PC-9 (cell line): ENCODE measurements around the gene ELAVL1. TPM values are rescaled to one million over a fixed set of nuclear protein-coding genes. Genes with fewer than 3 reads are reported as not detected.

ENCODE experiments used
- BruUV-seq: library from RNA; stranded (reverse); fragments of 400-500 nt; replicated peaks from 2 replicates; lab custom pipeline; 2021; lab: Mats Ljungman, UMichigan
- CTCF ChIA-PET: fragments of 300-600 bp; sonication (Branson Sonifier 250); formaldehyde crosslinking; loops from one replicate; lab custom pipeline; 2022; ENCODE audit warnings: antibody characterized with exemption; lab: Charles Lee
- POLR2A ChIA-PET: fragments of 300-600 bp; sonication (Branson Sonifier 250); formaldehyde crosslinking; loops from one replicate; lab custom pipeline; 2022; ENCODE audit warnings: antibody characterized with exemption; ENCODE audit not compliant: unreplicated experiment; lab: Charles Lee
- DNase-seq, 2 experiments: peaks; one replicate each; pipeline versions ENCODE4 v3.0.0 to v3.0.0-alpha.2; 2015 to 2022; ENCODE audit warnings: mixed read lengths in 1 of 2
- H2AFZ ChIP-seq: fragments of 200-600 bp; sonication (generic); 2 replicates; pipeline ENCODE4 v1.8.1; 2017; ENCODE audit warnings: antibody characterized with exemption
- H3F3A ChIP-seq: fragments of 200-600 bp; sonication (generic); 2 replicates; pipeline ENCODE4 v1.8.1; 2017; ENCODE audit warnings: antibody characterized with exemption, mild to moderate bottlenecking, low read depth; ENCODE audit not compliant: insufficient read depth
- H3K27ac ChIP-seq: fragments of 200-600 bp; sonication (generic); 2 replicates; pipeline ENCODE4 v1.6.1; 2016; ENCODE audit warnings: mixed run types
- H3K27me3 ChIP-seq: fragments of 200-600 bp; sonication (generic); 2 replicates; pipeline ENCODE4 v1.6.1; 2016; ENCODE audit warnings: low read depth, mixed run types; ENCODE audit not compliant: insufficient read depth
- H3K36me3 ChIP-seq: fragments of 200-600 bp; sonication (generic); 2 replicates; pipeline ENCODE4 v1.6.1; 2016; ENCODE audit warnings: low read depth, mixed run types
- H3K4me1 ChIP-seq: fragments of 200-600 bp; sonication (generic); replicated peaks from 2 replicates; pipeline ENCODE4 v1.6.1; 2016; ENCODE audit warnings: mixed run types; ENCODE audit not compliant: insufficient read depth
- H3K4me2 ChIP-seq: fragments of 200-600 bp; sonication (generic); 2 replicates; pipeline ENCODE4 v1.6.1; 2017; ENCODE audit warnings: mixed run types
- H3K4me3 ChIP-seq: fragments of 200-600 bp; sonication (generic); 2 replicates; pipeline ENCODE4 v1.6.1; 2016; ENCODE audit warnings: mixed run types
- H3K79me2 ChIP-seq: fragments of 200-600 bp; sonication (generic); 2 replicates; pipeline ENCODE4 v1.6.1; 2017; ENCODE audit warnings: low read depth, mixed run types
- H3K9me2 ChIP-seq: fragments of 200-600 bp; sonication (generic); 2 replicates; pipeline ENCODE4 v1.8.1; 2017; ENCODE audit warnings: mild to moderate bottlenecking; ENCODE audit not compliant: insufficient read depth
- H3K9me3 ChIP-seq: fragments of 200-600 bp; sonication (generic); 2 replicates; pipeline ENCODE4 v1.8.1; 2016; ENCODE audit warnings: low read depth; ENCODE audit not compliant: insufficient read depth
- H4K20me1 ChIP-seq: fragments of 200-600 bp; sonication (generic); 2 replicates; pipeline ENCODE4 v1.8.1; 2017; ENCODE audit not compliant: insufficient read depth
- CTCF ChIP-seq: fragments of 200-600 bp; sonication (generic); conservative IDR thresholded peaks from 2 replicates; pipeline ENCODE4 v1.6.1; 2017; ENCODE audit warnings: mixed run types, antibody characterized with exemption, mild to moderate bottlenecking, moderate library complexity
- EZH2 ChIP-seq: fragments of 200-600 bp; sonication (generic); IDR thresholded peaks from 2 replicates; pipeline ENCODE4 v1.8.0; 2017; ENCODE audit warnings: antibody characterized with exemption, low read depth
- intact Hi-C: fragments of 100-400 bp; cut with micrococcal nuclease; formaldehyde crosslinking; loops from one replicate; pipeline ENCODE4 v1.10.0; 2022; ENCODE audit not compliant: unreplicated experiment
- total RNA-seq: library from RNA; stranded (reverse); gene quantifications from 2 replicates; pipeline ENCODE4 v1.2.3, GENCODE V29; 2021

Gene ELAVL1
- total RNA-seq, 1 experiment from 2014 or later: 108 TPM

DNA sequence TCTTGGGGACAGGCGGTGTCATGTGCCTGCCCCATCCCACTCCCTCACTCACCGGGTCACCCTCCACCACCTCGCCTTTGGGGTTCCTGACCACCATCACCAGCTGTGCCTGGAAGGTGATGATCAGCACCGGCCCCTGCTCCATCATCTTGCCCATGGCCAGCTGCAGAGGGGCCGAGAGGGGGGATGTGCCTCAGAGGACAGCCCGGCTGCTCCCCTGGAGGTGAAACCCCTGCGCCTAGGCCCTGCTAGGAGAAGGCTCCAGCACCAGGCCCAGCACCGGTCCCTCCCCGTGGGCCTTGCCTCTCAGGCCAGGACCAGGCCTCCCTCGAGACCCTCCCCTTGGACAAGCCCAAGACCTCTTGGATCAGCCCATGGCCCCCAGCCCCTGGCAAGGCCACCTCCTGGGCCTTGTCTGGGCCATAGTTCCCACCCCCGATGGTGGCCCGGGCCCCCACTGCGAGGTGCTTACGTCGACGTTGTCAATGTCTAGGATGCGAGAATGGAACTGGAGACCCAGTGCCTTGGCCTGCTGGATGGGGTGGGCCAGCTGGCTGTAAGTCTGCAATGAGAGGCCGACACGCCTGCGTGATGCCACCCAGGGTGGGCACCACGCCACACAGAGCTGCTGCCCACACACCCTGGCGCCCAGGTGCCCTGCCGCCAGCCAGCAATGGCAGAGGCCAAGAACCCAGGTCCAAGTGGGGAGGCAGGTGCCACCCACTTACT lies 77.7 kb downstream of the ELAVL1 start:
- peak overlapping the region; percentile 64; the same call in 1 of the 2 replicates for H3K4me2 ChIP-seq
- no peak overlapping the region for H2AFZ ChIP-seq
- TF ChIP-seq EZH2: no peak
- TF ChIP-seq CTCF: no peak
- 0 out of 2 replicates have a peak, but pooled peaks cover 4% of the 10 kb centered on the region for H3K79me2 ChIP-seq
- ChIA-PET POLR2A (interaction anchor here (0.6 kb wide), 1 partner anchor 318 kb away, joined by 10 read pairs; no protein-coding TSS in a partner anchor), CTCF (no interaction called here)
- peak overlapping the region; percentile 92 for H3K27ac ChIP-seq
- H3K4me3 ChIP-seq: no peak overlapping the region
- H3K36me3 ChIP-seq: no peaks in the 10 kb centered on the region
- H3F3A ChIP-seq: peaks cover 48% of the 10 kb centered on the region
- intact Hi-C loops: loop anchor here (5.0 to 10.0 kb wide), 2 partner anchors 253 to 325 kb away; partner anchors contain the start of gene MCEMP1
- H3K27me3 ChIP-seq: no peaks in the 10 kb centered on the region
- peaks cover 8% of the 10 kb centered on the region; the same call in 1 of the 2 replicates for H4K20me1 ChIP-seq
- BruUV-seq: no TSS peak
- H3K9me3 ChIP-seq: no peaks in the 10 kb centered on the region
- peaks cover 28% of the 10 kb centered on the region for H3K4me1 ChIP-seq
- no peak for DNase-seq
- H3K9me2 ChIP-seq: no peaks in the 10 kb centered on the region

DNA sequence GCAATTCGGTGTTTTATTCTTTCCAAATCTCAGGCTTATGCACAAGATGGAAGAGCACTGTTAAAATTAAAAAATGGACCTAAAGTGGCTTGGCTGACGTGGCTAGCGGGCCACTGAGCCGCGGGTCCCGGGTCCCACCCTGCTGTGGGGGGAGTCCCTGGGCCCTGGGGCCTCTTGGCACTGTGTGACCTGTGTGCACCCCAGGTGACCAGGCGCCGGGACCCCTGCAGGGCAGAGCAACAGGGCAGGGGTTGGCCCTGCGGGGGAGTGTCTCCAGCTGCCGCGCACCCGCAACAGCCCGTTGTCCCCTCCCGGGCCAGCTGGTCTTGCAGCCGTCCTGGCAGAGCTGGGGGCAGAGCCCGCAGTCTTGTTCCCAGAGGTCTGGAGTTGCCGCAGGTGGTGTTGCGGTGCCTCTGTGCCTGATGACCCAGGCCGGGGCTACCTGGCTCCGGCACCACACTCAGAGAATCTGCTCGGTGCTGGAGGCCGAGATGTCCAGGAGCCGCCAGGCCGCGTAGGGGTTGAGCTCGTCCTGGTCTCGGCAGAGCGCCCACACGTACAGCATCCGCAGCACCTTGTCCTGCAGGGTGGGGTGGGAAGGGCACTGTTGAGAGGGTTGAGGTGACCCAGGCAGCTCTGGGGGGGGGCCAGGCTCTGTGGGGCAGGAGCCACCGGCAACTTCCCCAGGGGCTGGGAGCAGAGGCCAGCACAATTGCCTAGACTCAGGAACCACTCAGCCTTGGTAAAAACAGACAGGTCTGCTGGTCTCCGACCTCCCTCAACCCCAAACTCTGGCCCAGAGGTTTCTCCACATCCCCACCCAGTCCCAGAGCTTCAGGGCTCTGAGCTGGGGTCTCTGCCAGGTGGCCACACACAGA lies 78.5 kb downstream of the ELAVL1 start:
- ChIA-PET POLR2A (interaction anchor here (0.6 kb wide), 1 partner anchor 319 kb away, joined by 10 read pairs; no protein-coding TSS in a partner anchor), CTCF (interaction anchor here (0.6 kb wide), 1 partner anchor 177 kb away, joined by 4 read pairs; no protein-coding TSS in a partner anchor)
- peaks cover 28% of the 10 kb centered on the region for H3K4me1 ChIP-seq
- TF ChIP-seq EZH2 (no peak), CTCF (no peak)
- no peak overlapping the region for H2AFZ ChIP-seq
- no peaks in the 10 kb centered on the region for H3K9me3 ChIP-seq
- BruUV-seq: no TSS peak
- intact Hi-C loops: loop anchor here (5.0 to 10.0 kb wide), 2 partner anchors 252 to 325 kb away; partner anchors contain the start of gene MCEMP1
- H4K20me1 ChIP-seq: peaks cover 8% of the 10 kb centered on the region; the same call in 1 of the 2 replicates
- H3K36me3 ChIP-seq: no peaks in the 10 kb centered on the region
- H3F3A ChIP-seq: peaks cover 55% of the 10 kb centered on the region
- 0 out of 2 replicates have a peak, but pooled peaks cover 5% of the 10 kb centered on the region for H3K79me2 ChIP-seq
- H3K9me2 ChIP-seq: no peaks in the 10 kb centered on the region
- H3K27me3 ChIP-seq: no peaks in the 10 kb centered on the region
- no peak overlapping the region for H3K4me3 ChIP-seq
- no peak for DNase-seq
- no peak overlapping the region for H3K27ac ChIP-seq
- H3K4me2 ChIP-seq: 0 out of 2 replicates have a peak overlapping the region, but pooled peaks have one; percentile 82
